ENCODE results near the gene SYCP2. TPM values are rescaled to one million over a fixed set of nuclear protein-coding genes. Genes with fewer than 3 reads are reported as not detected.

The SYCP2 gene
- total RNA-seq, 1 experiment from 2014 or later, result 0.70 TPM

DNA sequence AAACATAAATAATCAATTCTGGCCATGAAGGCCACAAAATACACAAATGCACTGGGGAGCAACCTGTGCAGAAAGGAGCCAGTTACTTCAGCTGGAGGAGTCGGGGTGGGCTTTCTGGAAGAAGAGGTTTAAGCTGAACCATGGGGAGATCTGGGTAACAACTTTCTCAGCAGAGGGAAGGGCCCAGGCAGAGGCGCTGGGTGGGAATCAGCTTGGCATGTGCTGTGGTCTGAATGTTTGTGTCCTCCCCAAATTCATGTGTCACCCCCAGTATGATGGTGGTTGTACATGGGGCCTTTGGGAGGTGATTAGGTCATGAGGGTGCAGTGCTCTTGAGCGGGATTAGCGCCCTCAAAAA lies 107.9 kb downstream of the SYCP2 start:
- no peak overlapping the region for H3K27ac ChIP-seq (ENCODE audit: insufficient read length, low read depth, low read length)
- no peak overlapping the region for H3T11ph ChIP-seq (ENCODE audit: low read length)
- H3K9me3 ChIP-seq (ENCODE audit: control insufficient read depth, low read depth, low read length), result no peaks in the 10 kb centered on the region

More for the DNA sequence above, 107.9 kb downstream of the SYCP2 start:
- Mint-ChIP-seq H3K9me3 (peaks cover 0 to 18% of the 10 kb centered on the region in 2 experiments; a peak in 4 of 5 replicates), H3K4me3 (no peak overlapping the region), H3K4me1 (peaks cover 10 to 15% of the 10 kb centered on the region in 2 experiments), H3K27me3 (ENCODE audit: low read depth) (peaks cover 13% of the 10 kb centered on the region), H3K27ac (no peak overlapping the region), H3K36me3 (ENCODE audit: insufficient read depth in 1 of 3, low read depth in 3 of 3) (no peaks in the 10 kb centered on the region)
- Histone ChIP-seq H4K20me1 (ENCODE audit: control insufficient read depth, insufficient read depth, insufficient read length) (no peaks in the 10 kb centered on the region), H4K5ac (ENCODE audit: insufficient read length, low read depth, low read length) (no peak overlapping the region), H3K23me2 (ENCODE audit: insufficient read length, low read depth, low read length, poor library complexity, severe bottlenecking) (no peaks in the 10 kb centered on the region), H3K18ac (ENCODE audit: insufficient read length, low read depth, low read length) (no peak overlapping the region), H3K79me1 (ENCODE audit: insufficient read depth, low read depth, low read length, poor library complexity, severe bottlenecking) (no peaks in the 10 kb centered on the region), H2BK120ac (ENCODE audit: low read depth, low read length, poor library complexity, severe bottlenecking) (no peak overlapping the region), H3K4me2 (ENCODE audit: insufficient read depth, insufficient read length, low read length) (no peak overlapping the region), H3K56ac (ENCODE audit: insufficient read length, low read depth, low read length) (no peak overlapping the region), H2AFZ (ENCODE audit: low read length) (no peak overlapping the region), H3K9ac (ENCODE audit: extremely low read depth, insufficient read length, low read length) (no peak overlapping the region), H3K14ac (ENCODE audit: insufficient read depth, low read length) (no peak overlapping the region), H4K8ac (replicated peaks; ENCODE audit: insufficient read length, low read depth, low read length) (no peak overlapping the region), H4K91ac (ENCODE audit: insufficient read length, low read depth, low read length) (no peak overlapping the region), H2BK15ac (ENCODE audit: low read depth, low read length) (no peak overlapping the region), H3K23ac (ENCODE audit: insufficient read length, low read depth, low read length) (no peak overlapping the region), H3K4ac (ENCODE audit: low read depth, low read length) (no peak overlapping the region), H2BK5ac (ENCODE audit: insufficient read length, low read length) (no peak overlapping the region), H2AK5ac (ENCODE audit: insufficient read length, low read length) (no peak overlapping the region), H2BK12ac (ENCODE audit: insufficient read length, low read depth, low read length) (no peak overlapping the region), H3K27me3 (ENCODE audit: insufficient read depth, low read length) (no peaks in the 10 kb centered on the region), H3K4me1 (ENCODE audit: insufficient read depth, low read length) (no peaks in the 10 kb centered on the region), H2BK20ac (ENCODE audit: low read depth, low read length, poor library complexity, severe bottlenecking) (no peak overlapping the region), H3K79me2 (ENCODE audit: insufficient read depth, low read length) (no peaks in the 10 kb centered on the region)
- TF ChIP-seq, protein P1, sequence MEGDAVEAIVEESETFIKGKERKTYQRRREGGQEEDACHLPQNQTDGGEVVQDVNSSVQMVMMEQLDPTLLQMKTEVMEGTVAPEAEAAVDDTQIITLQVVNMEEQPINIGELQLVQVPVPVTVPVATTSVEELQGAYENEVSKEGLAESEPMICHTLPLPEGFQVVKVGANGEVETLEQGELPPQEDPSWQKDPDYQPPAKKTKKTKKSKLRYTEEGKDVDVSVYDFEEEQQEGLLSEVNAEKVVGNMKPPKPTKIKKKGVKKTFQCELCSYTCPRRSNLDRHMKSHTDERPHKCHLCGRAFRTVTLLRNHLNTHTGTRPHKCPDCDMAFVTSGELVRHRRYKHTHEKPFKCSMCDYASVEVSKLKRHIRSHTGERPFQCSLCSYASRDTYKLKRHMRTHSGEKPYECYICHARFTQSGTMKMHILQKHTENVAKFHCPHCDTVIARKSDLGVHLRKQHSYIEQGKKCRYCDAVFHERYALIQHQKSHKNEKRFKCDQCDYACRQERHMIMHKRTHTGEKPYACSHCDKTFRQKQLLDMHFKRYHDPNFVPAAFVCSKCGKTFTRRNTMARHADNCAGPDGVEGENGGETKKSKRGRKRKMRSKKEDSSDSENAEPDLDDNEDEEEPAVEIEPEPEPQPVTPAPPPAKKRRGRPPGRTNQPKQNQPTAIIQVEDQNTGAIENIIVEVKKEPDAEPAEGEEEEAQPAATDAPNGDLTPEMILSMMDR (conservative IDR thresholded peaks at IDR 0.05), result no peak
- no peak for DNase-seq
- no CpG with 5 or more reads among the region's 4 CpGs for WGBS (ENCODE audit: extremely low coverage, insufficient read length, low lambda C conversion rate)

All from H9 (cell line).